Fibroblast of the aortic adventitia (primary cell): ENCODE data around the gene KLHL29. TPM values are rescaled to one million over a fixed set of nuclear protein-coding genes. Genes with fewer than 3 reads are reported as not detected.

ENCODE experiments used
- DNase-seq: peaks from one replicate; pipeline ENCODE4 v3.0.0-alpha.2; 2010; ENCODE audit warnings: low read depth
- H3K4me3 ChIP-seq: 2 replicates; pipeline ENCODE4 v1.5.1; 2011; ENCODE audit warnings: low read depth, mild to moderate bottlenecking, control low read depth, low read length, moderate library complexity
- CTCF ChIP-seq: IDR thresholded peaks from 2 replicates; pipeline ENCODE4 v1.5.1; 2011; ENCODE audit warnings: mild to moderate bottlenecking, low read length, control low read depth, inconsistent platforms; ENCODE audit not compliant: insufficient read depth
- total RNA-seq: library from RNA; depleted of rRNA; stranded (reverse); fragments of >200 nt; gene quantifications from 2 replicates; pipeline ENCODE4 v1.2.3, GENCODE V29; 2012; ENCODE audit warnings: low replicate concordance

The KLHL29 gene
- total RNA-seq, 1 donor, result 4.7 TPM

DNA sequence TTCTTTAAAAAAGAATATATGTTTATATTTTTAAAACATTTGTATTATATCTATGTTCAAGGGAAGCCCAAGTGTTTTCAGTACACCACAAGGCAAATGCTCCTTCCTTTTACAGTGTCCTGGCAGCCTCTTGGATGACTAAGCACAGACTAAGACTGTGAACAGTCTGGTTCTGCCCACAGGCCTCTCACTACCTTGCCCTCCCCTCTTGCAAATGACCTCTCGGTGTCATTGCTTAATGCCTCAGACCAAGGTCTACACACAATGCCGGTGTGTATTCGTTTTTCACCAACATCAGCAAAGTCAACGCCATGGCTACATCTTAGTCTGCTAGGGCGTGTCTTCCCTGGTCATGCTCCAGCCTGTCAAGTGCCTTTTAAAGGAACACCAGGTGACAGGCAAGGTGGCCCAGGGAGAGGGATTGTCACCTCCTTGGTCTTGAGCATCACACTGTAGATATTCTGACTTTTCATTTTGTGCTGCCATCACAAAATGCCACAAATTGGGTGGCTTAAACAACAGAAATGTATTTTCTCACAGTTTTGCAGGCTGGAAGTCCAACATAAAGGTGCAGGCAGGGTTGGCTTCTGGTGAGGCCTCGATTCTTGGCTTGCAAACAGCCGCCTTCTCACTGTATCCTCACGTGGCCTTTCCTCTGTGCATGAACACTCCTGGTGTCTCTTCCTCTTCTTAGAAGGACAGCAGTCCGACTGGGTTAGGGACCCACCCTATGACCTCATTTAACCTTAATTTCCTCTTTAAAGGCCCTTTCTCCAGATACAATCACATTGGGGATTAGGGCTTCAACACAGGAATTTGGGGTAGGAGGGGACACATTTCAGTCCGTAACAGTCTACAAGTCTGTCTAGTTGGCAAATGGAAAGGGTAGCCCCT is 266.5 kb downstream of the KLHL29 start:
- TF ChIP-seq CTCF, result no peak
- peak; percentile 77 for DNase-seq
- H3K4me3 ChIP-seq, result no peak overlapping the region

DNA sequence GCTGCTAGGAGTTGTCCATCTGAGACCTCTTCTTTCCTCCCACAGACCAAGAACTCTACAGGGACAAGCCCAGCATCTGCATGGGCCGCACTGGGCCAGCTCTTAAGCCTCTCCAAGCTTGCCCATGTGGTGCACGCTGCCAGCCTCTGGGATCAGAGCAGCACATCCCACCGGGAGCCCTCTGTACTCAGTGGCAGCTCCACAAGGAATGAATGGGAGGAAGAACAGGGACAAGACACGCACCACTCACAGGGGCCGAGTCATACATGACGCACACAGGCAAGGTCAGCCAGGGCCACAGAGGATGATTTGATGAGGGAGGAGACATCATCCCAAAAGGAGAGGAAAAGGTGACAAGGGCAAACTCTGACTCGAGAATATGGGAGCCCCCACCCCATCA is 268.3 kb downstream of the KLHL29 start:
- DNase-seq, result no peak
- H3K4me3 ChIP-seq, result no peak overlapping the region
- no peak for TF ChIP-seq CTCF

GRCh38 chr2:23654756-23655155 is 269.8 kb downstream of the KLHL29 start:
- no peak for DNase-seq
- no peak overlapping the region for H3K4me3 ChIP-seq
- no peak for TF ChIP-seq CTCF

DNA sequence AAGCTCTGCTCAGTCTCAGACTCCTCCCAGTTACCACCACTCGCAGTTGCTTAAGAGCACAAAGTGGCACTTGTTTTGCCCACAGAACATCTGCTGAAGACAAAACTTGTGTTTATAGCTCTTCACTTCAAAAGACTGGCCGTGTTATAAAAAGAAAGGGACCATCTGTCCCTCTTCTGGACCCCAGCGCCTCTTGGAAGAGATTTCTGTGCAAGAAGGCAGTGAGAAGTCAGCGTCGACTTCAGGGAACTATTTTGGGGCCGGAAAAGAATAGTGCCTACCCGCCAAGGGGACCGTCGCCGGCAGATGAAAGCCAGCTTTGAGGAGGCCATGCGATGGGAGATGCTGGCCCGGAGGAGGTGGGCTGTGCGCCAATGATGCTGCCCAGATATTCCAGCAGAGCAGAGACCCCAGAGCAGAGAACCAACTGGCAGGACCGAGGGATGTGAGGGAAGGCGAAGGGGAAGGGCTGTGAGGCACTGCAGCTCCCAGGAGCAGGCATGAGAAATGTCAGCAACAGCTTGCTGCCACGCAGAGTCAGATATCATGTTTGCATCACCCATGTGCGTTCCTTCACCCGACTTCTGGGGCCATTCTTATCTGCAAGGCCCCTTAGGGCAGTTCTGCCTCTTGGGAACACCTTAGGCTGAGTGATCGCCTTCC is 271.1 kb downstream of the KLHL29 start:
- no peak for DNase-seq

GRCh38 chr2:23656597-23656973 is 271.6 kb downstream of the KLHL29 start:
- H3K4me3 ChIP-seq, result no peak overlapping the region
- peak; percentile 62 for DNase-seq
- TF ChIP-seq CTCF, result no peak

More for the DNA sequence above, 271.1 kb downstream of the KLHL29 start:
- TF ChIP-seq CTCF, result no peak
- H3K4me3 ChIP-seq, result no peak overlapping the region

DNA sequence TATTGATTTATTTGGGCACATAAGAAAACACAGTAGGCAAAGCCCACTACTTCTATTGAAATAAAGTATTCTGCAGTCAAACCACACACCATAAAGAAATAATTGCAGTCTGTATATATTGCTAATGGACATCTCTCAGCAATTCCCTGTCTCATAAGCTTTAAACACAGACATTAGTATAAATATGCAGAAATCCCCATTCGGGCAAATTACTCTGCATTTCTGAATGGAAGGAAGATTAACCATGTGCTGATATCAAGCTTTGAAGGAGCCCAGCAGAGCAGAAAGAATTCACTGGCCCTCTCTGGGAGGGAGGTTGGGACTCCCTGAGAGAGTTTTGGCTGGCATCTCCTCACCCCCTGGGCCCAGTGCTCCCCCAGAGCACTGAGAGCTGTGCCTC is 272.4 kb downstream of the KLHL29 start:
- no peak overlapping the region for H3K4me3 ChIP-seq
- no peak for TF ChIP-seq CTCF
- DNase-seq, result no peak
